Activated T-cell treated with anti-CD3 and anti-CD28 coated beads, Interleukin-2, amount 50 U/mL, for 24 hours (primary cell): ENCODE results near the gene CEP63.
"Not testable (repeated sequence)": the region's sequence is repeated elsewhere in the genome, so short reads cannot be mapped to it uniquely, and the experiment has no call there.

ENCODE experiments used
- DNase-seq: peaks from one replicate; pipeline ENCODE4 v3.0.0-alpha.2; 2020
- H3K27ac Mint-ChIP-seq: 2 replicates; pipeline ENCODE4 v1.8.0; 2020; ENCODE audit warnings: mild to moderate bottlenecking, mixed read lengths
- H3K27me3 Mint-ChIP-seq: 2 replicates; pipeline ENCODE4 v1.8.0; 2020; ENCODE audit warnings: mixed read lengths
- H3K36me3 Mint-ChIP-seq: 2 replicates; pipeline ENCODE4 v1.8.0; 2020; ENCODE audit warnings: low read depth, mixed read lengths
- H3K4me1 Mint-ChIP-seq: 2 replicates; pipeline ENCODE4 v1.8.0; 2020; ENCODE audit warnings: low read depth, mixed read lengths
- H3K4me3 Mint-ChIP-seq: 2 replicates; pipeline ENCODE4 v1.8.0; 2020; ENCODE audit warnings: mild to moderate bottlenecking, moderate library complexity, mixed read lengths
- H3K9me3 Mint-ChIP-seq: 2 replicates; pipeline ENCODE4 v1.8.0; 2020; ENCODE audit warnings: mixed read lengths

Gene CEP63

GRCh38 chr3:134516905-134517304, 31.0 kb downstream of the CEP63 start:
- H3K9me3 Mint-ChIP-seq: peaks cover 7% of the 10 kb centered on the region
- no peaks in the 10 kb centered on the region for H3K27me3 Mint-ChIP-seq
- no peak for DNase-seq
- no peak overlapping the region for H3K4me3 Mint-ChIP-seq
- H3K27ac Mint-ChIP-seq: no peak overlapping the region
- peaks cover 85% of the 10 kb centered on the region for H3K36me3 Mint-ChIP-seq
- H3K4me1 Mint-ChIP-seq: peaks cover 9% of the 10 kb centered on the region

DNA sequence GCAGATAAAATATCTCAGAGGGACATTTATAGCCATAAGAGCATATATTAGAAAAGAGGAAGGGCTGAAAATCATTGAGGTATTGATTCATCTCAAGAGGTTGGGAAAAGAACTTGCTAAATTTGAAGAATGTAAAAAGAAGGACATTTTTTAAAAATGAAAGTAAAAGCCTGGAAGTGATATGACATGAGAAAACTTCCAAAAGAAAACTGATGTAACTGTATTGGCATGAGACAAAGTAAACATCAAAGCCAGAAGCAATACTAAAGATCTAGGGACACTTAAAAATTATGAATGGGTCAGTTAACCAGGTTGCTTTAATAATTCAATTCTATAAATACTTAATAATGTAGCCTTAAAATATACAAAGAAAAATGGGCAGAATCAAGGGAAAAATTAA, 31.9 kb downstream of the CEP63 start:
- Mint-ChIP-seq H3K9me3 (peaks cover 15% of the 10 kb centered on the region), H3K27me3 (no peaks in the 10 kb centered on the region), H3K4me3 (no peak overlapping the region), H3K4me1 (peaks cover 9% of the 10 kb centered on the region), H3K27ac (no peak overlapping the region), H3K36me3 (peaks cover 84% of the 10 kb centered on the region)
- DNase-seq: no peak

DNA sequence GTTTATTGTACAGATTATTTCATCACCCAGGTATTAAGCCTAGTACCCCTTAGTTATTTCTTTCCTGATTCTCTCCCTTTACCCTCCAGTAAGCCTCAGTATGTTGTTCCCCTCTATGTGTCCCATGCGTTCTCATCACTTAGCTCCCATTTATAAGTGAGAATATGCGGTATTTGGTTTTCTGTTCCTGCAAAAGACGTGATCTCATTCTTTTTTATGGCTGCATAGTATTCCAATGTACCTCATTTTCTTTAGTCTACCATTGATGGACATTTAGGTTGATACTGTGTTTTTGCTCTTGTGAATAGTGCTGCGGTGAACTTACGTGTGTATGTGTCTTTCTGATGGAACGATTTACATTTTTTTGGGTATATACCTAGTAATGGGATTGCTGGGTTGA, 36.7 kb downstream of the CEP63 start:
- no peak overlapping the region for H3K4me3 Mint-ChIP-seq
- H3K27ac Mint-ChIP-seq: no peak overlapping the region
- peaks cover 82% of the 10 kb centered on the region for H3K36me3 Mint-ChIP-seq
- H3K27me3 Mint-ChIP-seq: no peaks in the 10 kb centered on the region
- H3K4me1 Mint-ChIP-seq: peaks cover 7% of the 10 kb centered on the region
- H3K9me3 Mint-ChIP-seq: peaks cover 44% of the 10 kb centered on the region
- no peak for DNase-seq

DNA sequence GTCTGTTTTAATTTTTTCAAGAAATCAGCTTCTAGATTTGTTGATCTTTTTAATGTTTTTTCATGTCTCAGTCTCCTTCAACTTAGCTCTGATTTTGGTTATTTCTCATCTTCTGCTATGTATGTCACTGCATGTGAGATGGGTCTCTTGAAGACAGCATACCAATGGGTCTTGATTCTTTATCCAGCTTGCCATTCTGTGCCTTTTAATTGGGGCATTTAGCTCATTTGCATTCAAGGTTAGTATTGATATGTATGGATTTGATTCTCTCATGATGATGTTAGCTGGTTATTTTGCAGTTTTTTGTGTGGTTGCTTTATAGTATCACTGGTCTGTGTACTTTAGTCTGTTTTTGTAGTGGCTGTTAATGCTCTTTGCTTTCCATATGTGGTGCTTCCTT, 39.4 kb downstream of the CEP63 start:
- Mint-ChIP-seq H3K27ac (no peak overlapping the region), H3K36me3 (peaks cover 57% of the 10 kb centered on the region)
- DNase-seq: no peak

DNA sequence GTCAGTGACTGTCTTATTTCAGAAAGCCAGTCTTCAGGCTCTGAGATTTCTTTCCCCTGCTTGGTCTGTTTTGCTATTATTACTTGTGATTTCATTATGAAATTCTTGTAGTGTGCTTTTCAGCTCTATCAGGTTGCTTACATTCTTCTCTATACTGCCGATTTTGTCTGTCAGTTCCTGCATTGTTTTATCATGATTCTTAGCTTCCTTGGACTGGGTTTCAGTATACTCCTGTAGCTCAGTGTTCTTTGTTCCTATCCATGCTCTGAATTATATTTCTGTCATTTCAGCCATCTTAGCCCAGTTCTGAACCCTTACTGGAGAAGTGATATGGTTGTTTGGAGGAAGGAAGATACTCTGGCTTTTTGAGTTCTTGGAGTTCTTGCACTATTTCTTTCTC, 40.5 kb downstream of the CEP63 start:
- H3K27me3 Mint-ChIP-seq: no peaks in the 10 kb centered on the region
- H3K4me3 Mint-ChIP-seq: no peak overlapping the region
- H3K27ac Mint-ChIP-seq: no peak overlapping the region
- H3K9me3 Mint-ChIP-seq: peaks cover 38% of the 10 kb centered on the region
- peaks cover 7% of the 10 kb centered on the region for H3K4me1 Mint-ChIP-seq
- H3K36me3 Mint-ChIP-seq: peaks cover 50% of the 10 kb centered on the region
- no peak for DNase-seq

More for the DNA sequence above, 39.4 kb downstream of the CEP63 start:
- H3K4me3 Mint-ChIP-seq: no peak overlapping the region
- peaks cover 42% of the 10 kb centered on the region for H3K9me3 Mint-ChIP-seq
- H3K4me1 Mint-ChIP-seq: peaks cover 7% of the 10 kb centered on the region
- H3K27me3 Mint-ChIP-seq: no peaks in the 10 kb centered on the region

- H3K27ac Mint-ChIP-seq: no peak overlapping the region
- H3K36me3 Mint-ChIP-seq: peaks cover 48% of the 10 kb centered on the region
- peaks cover 7% of the 10 kb centered on the region for H3K4me1 Mint-ChIP-seq
- H3K9me3 Mint-ChIP-seq: peaks cover 36% of the 10 kb centered on the region
- no peak overlapping the region for H3K4me3 Mint-ChIP-seq
- H3K27me3 Mint-ChIP-seq: no peaks in the 10 kb centered on the region
- no peak for DNase-seq
Observed at GRCh38 chr3:134527037-134527436, 41.2 kb downstream of the CEP63 start.

DNA sequence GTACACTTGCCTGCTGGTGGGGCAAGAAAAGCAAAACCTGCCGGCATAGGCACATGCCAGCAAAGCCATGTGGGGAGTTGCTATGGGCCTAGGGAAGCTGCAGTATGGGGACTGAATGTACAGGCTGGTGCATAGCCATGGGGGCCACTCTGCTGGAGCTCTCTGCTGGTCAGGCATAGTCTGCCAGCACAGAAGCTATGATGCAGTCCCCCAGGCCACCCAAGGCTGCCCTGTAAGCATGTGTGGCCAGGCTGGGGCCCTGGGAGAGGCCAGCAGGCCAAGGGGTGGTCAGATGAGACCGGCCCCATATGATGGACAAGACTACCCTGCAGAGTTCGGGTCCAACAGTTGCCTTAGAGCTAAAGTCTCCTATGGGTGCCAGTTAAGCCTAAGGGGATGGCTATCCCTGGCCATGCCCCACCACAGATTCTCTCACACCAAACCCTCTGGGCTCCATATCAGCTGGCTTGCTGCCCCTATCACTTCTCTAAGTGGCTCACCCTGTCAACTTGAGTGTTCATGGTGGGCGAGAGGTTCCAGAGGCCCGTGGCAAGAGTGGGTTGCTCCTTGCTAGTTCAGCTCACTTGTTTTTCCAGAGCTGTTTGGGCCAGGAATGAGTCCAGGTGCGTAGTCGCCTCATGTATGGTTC, 41.8 kb downstream of the CEP63 start:
- DNase-seq: no peak
- Mint-ChIP-seq H3K27me3 (no peaks in the 10 kb centered on the region), H3K27ac (no peak overlapping the region), H3K9me3 (peaks cover 31% of the 10 kb centered on the region), H3K36me3 (peaks cover 46% of the 10 kb centered on the region), H3K4me1 (peaks cover 7% of the 10 kb centered on the region), H3K4me3 (no peak overlapping the region)

- DNase-seq: no peak
- H3K27ac Mint-ChIP-seq: no peak overlapping the region
- H3K4me3 Mint-ChIP-seq: no peak overlapping the region
- H3K9me3 Mint-ChIP-seq: no peaks in the 10 kb centered on the region
- peaks cover 2% of the 10 kb centered on the region for H3K4me1 Mint-ChIP-seq
- H3K36me3 Mint-ChIP-seq: peaks cover 14% of the 10 kb centered on the region
- no peaks in the 10 kb centered on the region for H3K27me3 Mint-ChIP-seq
Observed at GRCh38 chr3:134533493-134533892, 47.6 kb downstream of the CEP63 start.

DNA sequence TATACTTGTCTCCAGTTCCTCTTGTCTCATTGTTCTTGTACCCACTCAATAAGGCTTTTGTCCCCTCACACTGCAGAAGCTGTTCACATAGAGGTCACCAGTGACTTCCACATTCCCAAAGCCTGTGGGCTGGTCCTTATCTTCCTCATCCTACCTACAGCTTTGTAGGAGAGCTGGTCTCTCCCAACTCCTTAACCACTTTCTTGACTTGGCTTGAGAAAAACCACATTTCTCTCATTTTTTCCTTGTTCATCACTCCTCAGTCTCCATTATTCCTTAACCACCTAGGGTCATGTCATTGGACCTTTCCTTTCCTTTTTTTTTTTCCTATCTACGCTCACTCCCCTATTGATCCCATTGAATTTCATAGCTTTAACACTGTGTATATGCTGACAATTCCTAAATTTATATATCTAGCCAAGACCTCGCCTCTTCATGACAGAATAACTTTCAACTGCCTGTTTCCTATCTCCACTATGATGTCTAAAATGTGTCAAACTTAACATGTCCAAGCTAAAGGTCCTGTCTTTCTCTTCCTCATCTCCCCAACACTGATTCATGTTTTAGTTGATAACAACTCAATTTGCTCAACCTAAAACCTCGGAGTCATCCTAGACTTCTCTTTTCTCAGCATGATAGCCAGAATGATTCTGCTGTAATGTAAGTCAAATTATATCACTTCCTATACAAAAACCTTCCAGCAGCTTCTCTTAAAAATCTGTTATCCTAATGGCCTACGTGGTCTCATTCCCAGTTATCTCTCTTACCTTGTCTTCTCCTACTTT, 49.5 kb downstream of the CEP63 start:
- peaks cover 2% of the 10 kb centered on the region for H3K4me1 Mint-ChIP-seq
- H3K36me3 Mint-ChIP-seq: peaks cover 29% of the 10 kb centered on the region
- H3K4me3 Mint-ChIP-seq: no peak overlapping the region
- H3K27ac Mint-ChIP-seq: no peak overlapping the region
- H3K9me3 Mint-ChIP-seq: no peaks in the 10 kb centered on the region
- H3K27me3 Mint-ChIP-seq: no peaks in the 10 kb centered on the region
- DNase-seq: no peak

DNA sequence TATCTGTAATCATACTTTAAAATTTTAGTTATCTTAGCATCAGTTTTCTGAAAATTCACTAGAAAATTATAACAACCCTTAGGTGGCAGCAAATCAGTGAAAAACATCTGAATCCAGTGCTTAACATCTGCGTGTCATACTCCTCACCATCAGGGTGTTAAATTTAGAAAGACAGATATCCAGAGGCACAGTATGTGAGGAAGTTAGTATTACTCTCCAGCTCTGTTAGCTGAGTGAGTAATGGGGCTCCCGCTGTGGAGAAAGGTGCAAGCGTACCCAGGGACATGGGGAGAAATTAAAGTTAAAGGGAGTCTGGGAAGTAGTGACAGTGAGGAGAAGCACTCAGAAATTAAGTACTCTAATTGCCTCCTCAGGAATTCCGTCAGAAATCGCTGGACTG, 50.9 kb downstream of the CEP63 start:
- no peaks in the 10 kb centered on the region for H3K27me3 Mint-ChIP-seq
- no peak for DNase-seq
- peaks cover 2% of the 10 kb centered on the region for H3K4me1 Mint-ChIP-seq
- H3K27ac Mint-ChIP-seq: no peak overlapping the region
- peaks cover 30% of the 10 kb centered on the region for H3K36me3 Mint-ChIP-seq
- no peaks in the 10 kb centered on the region for H3K9me3 Mint-ChIP-seq
- H3K4me3 Mint-ChIP-seq: no peak overlapping the region

GRCh38 chr3:134542287-134542958, 56.6 kb downstream of the CEP63 start:
- DNase-seq: no peak
- H3K36me3 Mint-ChIP-seq: peaks cover 44% of the 10 kb centered on the region
- H3K4me3 Mint-ChIP-seq: no peak overlapping the region
- no peaks in the 10 kb centered on the region for H3K9me3 Mint-ChIP-seq
- H3K4me1 Mint-ChIP-seq: no peaks in the 10 kb centered on the region
- no peak overlapping the region for H3K27ac Mint-ChIP-seq
- H3K27me3 Mint-ChIP-seq: no peaks in the 10 kb centered on the region

DNA sequence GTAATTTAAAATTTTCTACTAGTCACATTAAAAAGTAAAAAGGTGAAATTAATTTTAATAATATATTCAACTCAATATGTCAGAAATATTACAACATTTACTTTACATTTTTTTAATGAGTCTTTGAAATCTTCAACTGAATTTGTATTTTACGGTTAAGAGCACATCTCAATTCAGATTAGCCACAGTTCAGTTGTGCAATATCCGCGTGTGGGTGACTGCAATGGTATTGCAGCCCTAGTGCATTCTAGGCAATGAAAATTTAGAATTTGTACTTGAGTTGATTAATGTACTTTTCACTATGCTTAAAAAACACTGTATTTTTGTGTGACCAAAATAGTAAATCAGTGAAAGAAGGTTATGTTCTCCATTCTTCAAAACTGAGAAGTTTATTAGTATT, 57.3 kb downstream of the CEP63 start:
- H3K9me3 Mint-ChIP-seq: no peaks in the 10 kb centered on the region

DNA sequence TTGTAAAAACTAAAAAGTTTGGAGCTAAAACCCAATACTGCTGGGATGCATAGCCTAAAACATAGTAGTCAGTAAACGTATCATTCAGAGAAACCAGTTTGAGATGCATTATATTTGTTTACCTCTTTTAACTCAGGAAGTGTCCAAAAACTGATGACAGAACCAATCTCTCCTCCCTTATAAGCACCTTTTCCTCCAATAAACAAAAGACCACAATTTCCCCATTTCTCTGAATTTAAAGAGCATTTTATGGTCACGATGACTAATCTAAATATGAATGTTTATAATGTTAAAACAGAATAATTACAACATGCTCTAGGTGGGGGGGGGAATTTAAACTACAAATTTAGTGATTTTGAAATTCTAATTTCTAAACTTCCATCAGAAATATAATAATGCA, 58.5 kb downstream of the CEP63 start:
- Mint-ChIP-seq H3K36me3 (peaks cover 55% of the 10 kb centered on the region), H3K9me3 (no peaks in the 10 kb centered on the region), H3K4me3 (no peak overlapping the region), H3K27me3 (no peaks in the 10 kb centered on the region), H3K4me1 (no peaks in the 10 kb centered on the region), H3K27ac (no peak overlapping the region)
- DNase-seq: no peak

More for the DNA sequence above, 57.3 kb downstream of the CEP63 start:
- Mint-ChIP-seq H3K36me3 (peaks cover 51% of the 10 kb centered on the region), H3K4me3 (no peak overlapping the region), H3K4me1 (no peaks in the 10 kb centered on the region), H3K27ac (no peak overlapping the region), H3K27me3 (no peaks in the 10 kb centered on the region)
- DNase-seq: no peak

- not testable (repeated sequence) for H3K27ac Mint-ChIP-seq, H3K27me3 Mint-ChIP-seq, H3K4me1 Mint-ChIP-seq, H3K4me3 Mint-ChIP-seq, DNase-seq, H3K9me3 Mint-ChIP-seq
- H3K36me3 Mint-ChIP-seq: peaks cover 56% of the 10 kb centered on the region
Observed at GRCh38 chr3:134544783-134545182, 58.9 kb downstream of the CEP63 start.

GRCh38 chr3:134545818-134546217, 60.0 kb downstream of the CEP63 start:
- no peak for DNase-seq
- H3K27ac Mint-ChIP-seq: no peak overlapping the region
- H3K9me3 Mint-ChIP-seq: no peaks in the 10 kb centered on the region
- H3K36me3 Mint-ChIP-seq: peaks cover 62% of the 10 kb centered on the region
- no peak overlapping the region for H3K4me3 Mint-ChIP-seq
- no peaks in the 10 kb centered on the region for H3K4me1 Mint-ChIP-seq
- no peaks in the 10 kb centered on the region for H3K27me3 Mint-ChIP-seq
